Measurements from ENCODE around the gene AIDA.

The AIDA gene

DNA sequence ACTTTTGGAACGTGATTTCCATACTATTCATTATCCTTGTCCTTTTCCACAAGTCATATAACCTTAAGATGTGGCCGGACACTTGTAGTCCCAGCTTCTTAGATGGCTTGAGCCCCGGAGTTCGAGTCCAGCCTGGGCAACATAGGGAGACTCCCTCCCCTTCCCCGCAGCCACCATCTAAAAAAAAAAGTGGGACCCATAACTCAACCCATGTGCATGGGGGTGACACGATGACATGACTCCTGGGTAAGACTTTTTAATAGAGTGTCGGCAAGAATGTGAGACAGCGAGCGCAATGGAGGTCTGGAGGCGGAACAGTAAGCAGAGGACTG, 68.7 kb downstream of the AIDA start:
- TF ChIP-seq POLR2AphosphoS5 (IDR thresholded peaks at IDR 0.05; ENCODE audit: borderline replicate concordance, low read depth, low read length) (no peak), EZH2 (IDR thresholded peaks at IDR 0.05) (no peak), FOXP2 (optimal IDR thresholded peaks at IDR 0.05; ENCODE audit: control extremely low read depth, extremely low read length, insufficient read depth) (no peak)
- no peak for DNase-seq (ENCODE audit: low read depth, low spot score)
- H3K9me3 ChIP-seq (ENCODE audit: low read depth, low read length) = no peaks in the 10 kb centered on the region
- peak overlapping the region; percentile 93 for H3K27ac ChIP-seq
- H3K36me3 ChIP-seq (ENCODE audit: insufficient read depth, low read length) = peaks cover 20% of the 10 kb centered on the region; the same call in 1 of the 2 replicates
- H3K9ac ChIP-seq (ENCODE audit: insufficient read length) = peak overlapping the region; percentile 90
- peak overlapping the region; percentile 88 for H3K4me3 ChIP-seq

DNA sequence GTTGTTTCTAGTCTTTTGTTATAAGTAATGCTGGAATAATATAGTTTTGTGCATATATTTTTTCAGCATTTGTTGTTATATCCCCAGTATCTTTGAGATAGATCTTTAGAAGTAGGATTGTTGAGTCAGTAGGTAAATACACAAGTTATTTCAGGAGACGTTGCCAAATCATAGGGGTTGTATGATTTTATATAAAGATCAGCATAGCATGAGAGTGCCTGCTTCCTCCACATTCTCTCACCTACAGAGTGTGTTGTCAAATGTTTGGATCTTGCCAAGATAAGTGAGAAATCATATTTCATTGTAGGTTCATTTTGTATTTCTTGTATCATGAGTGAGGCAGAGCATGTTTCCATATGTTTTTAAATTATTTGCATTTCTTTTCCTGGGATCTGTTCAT, 69.8 kb downstream of the AIDA start:
- H3K9ac ChIP-seq (ENCODE audit: insufficient read length) = no peak overlapping the region
- H3K9me3 ChIP-seq (ENCODE audit: low read depth, low read length) = no peaks in the 10 kb centered on the region
- no peak overlapping the region for H3K27ac ChIP-seq
- no peak overlapping the region for H3K4me3 ChIP-seq
- TF ChIP-seq EZH2 (IDR thresholded peaks at IDR 0.05) = no peak
- no peak for TF ChIP-seq POLR2AphosphoS5 (IDR thresholded peaks at IDR 0.05; ENCODE audit: borderline replicate concordance, low read depth, low read length)
- TF ChIP-seq FOXP2 (optimal IDR thresholded peaks at IDR 0.05; ENCODE audit: control extremely low read depth, extremely low read length, insufficient read depth) = no peak
- peaks cover 20% of the 10 kb centered on the region; the same call in 1 of the 2 replicates for H3K36me3 ChIP-seq (ENCODE audit: insufficient read depth, low read length)
- no peak for DNase-seq (ENCODE audit: low read depth, low spot score)

DNA sequence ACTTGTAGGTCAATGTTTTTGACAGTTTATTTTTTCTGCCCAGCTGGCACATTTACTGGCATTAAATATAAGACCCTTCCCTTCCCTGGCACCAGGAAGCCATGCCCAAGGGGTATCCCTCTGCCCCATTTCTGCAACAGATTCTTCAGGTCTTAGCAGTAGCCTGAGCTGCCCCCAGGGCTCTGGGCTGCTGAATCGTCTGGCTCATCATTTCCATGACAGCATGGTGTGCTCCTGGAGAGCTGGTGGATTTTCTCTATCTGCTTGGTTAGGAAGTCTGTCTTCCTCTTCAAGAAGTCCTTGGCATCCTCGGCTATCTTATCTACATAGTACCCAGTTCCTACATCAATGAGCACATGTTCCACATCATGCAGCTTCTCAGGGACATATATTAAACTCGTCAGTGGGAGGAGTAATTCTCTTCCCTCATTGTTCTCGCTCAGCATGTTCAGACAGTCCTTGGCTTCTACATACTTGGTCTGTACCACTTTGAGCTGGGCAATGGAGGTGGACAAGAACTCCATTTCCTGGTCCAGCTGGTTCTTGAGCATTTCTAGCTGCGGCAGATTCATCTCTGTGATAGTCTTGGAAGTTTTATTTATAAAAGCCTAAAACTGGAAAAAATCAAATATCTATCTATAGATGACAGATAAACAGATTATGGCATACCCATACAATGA, 70.9 kb downstream of the AIDA start:
- no peaks in the 10 kb centered on the region for H3K9me3 ChIP-seq (ENCODE audit: low read depth, low read length)
- H3K4me3 ChIP-seq = no peak overlapping the region
- H3K9ac ChIP-seq (ENCODE audit: insufficient read length) = no peak overlapping the region
- no peak overlapping the region for H3K27ac ChIP-seq
- no peak for DNase-seq (ENCODE audit: low read depth, low spot score)
- H3K36me3 ChIP-seq (ENCODE audit: insufficient read depth, low read length) = peaks cover 12% of the 10 kb centered on the region; the same call in 1 of the 2 replicates
- no peak for TF ChIP-seq POLR2AphosphoS5 (IDR thresholded peaks at IDR 0.05; ENCODE audit: borderline replicate concordance, low read depth, low read length)
- no peak for TF ChIP-seq EZH2 (IDR thresholded peaks at IDR 0.05)
- TF ChIP-seq FOXP2 (optimal IDR thresholded peaks at IDR 0.05; ENCODE audit: control extremely low read depth, extremely low read length, insufficient read depth) = no peak

DNA sequence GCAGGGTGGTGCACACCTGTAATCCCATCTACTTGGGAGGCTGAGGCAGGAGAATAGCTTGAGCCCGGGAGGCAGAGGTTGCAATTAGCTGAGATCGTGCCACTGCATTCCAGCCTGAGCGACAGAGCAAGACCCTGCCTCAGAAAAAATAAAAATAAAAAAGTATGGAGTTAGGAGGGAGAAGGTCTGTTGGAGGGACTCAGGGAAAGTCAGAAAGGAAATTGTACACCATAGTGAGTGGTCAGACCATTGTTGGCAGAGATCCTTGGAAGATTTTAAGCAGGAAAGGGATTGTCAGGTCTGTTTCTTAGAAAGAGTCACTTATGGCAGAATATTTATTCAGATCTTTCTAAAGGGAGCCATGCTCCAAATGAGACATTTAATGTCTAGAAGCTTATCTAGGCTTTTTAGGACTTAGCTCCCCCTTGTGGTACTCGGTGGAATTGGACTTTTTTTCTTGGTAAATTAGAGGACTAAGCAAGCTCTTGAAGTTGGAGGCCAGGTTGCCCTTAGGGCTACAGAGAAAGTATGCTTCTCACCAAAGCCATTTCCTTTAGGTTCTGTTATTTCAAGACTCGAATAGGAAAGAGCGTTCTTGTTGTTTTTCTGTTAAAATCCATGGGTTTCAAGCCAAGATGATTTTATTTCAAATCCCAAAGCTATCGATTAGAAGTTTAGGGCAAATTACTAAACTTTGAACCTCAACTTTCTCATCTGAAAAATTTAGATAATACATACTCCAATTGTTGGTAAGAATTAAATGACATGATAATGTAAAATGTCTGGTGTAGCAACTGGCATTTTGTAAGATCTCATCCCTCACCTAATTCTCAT, 77.9 kb downstream of the AIDA start:
- peak; percentile 94 for DNase-seq (ENCODE audit: low read depth, low spot score)
- peaks cover 29% of the 10 kb centered on the region for H3K36me3 ChIP-seq (ENCODE audit: insufficient read depth, low read length)

DNA sequence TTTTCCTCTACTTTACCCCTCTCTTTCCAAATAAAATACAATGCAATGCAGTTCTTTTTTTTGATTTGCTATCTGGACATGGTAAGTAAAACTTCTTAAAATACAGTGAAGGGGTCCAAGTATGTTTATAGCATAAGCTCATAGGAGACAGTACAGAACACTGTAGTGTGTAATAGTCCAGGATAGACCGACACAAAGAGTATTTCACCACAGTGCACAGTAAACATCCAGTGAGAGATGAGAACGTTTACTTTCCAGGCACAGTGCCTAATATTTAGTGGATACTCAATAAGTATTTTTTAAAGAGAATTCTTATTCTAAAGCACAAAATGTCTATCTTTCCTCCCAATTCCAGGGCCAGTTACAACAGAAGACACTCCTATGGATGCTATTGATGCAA, 79.5 kb downstream of the AIDA start:
- no peak for TF ChIP-seq EZH2 (IDR thresholded peaks at IDR 0.05)
- TF ChIP-seq POLR2AphosphoS5 (IDR thresholded peaks at IDR 0.05; ENCODE audit: borderline replicate concordance, low read depth, low read length) = no peak
- TF ChIP-seq FOXP2 (optimal IDR thresholded peaks at IDR 0.05; ENCODE audit: control extremely low read depth, extremely low read length, insufficient read depth) = no peak
- Histone ChIP-seq H3K27ac (no peak overlapping the region), H3K4me3 (no peak overlapping the region), H3K9me3 (ENCODE audit: low read depth, low read length) (no peaks in the 10 kb centered on the region), H3K36me3 (ENCODE audit: insufficient read depth, low read length) (peaks cover 36% of the 10 kb centered on the region), H3K9ac (ENCODE audit: insufficient read length) (no peak overlapping the region)
- no peak for DNase-seq (ENCODE audit: low read depth, low spot score)

More for the DNA sequence above, 77.9 kb downstream of the AIDA start:
- H3K27ac ChIP-seq = no peak overlapping the region
- TF ChIP-seq EZH2 (IDR thresholded peaks at IDR 0.05) = no peak
- no peak for TF ChIP-seq POLR2AphosphoS5 (IDR thresholded peaks at IDR 0.05; ENCODE audit: borderline replicate concordance, low read depth, low read length)
- TF ChIP-seq FOXP2 (optimal IDR thresholded peaks at IDR 0.05; ENCODE audit: control extremely low read depth, extremely low read length, insufficient read depth) = no peak
- H3K9me3 ChIP-seq (ENCODE audit: low read depth, low read length) = no peaks in the 10 kb centered on the region
- H3K9ac ChIP-seq (ENCODE audit: insufficient read length) = no peak overlapping the region
- no peak overlapping the region for H3K4me3 ChIP-seq

DNA sequence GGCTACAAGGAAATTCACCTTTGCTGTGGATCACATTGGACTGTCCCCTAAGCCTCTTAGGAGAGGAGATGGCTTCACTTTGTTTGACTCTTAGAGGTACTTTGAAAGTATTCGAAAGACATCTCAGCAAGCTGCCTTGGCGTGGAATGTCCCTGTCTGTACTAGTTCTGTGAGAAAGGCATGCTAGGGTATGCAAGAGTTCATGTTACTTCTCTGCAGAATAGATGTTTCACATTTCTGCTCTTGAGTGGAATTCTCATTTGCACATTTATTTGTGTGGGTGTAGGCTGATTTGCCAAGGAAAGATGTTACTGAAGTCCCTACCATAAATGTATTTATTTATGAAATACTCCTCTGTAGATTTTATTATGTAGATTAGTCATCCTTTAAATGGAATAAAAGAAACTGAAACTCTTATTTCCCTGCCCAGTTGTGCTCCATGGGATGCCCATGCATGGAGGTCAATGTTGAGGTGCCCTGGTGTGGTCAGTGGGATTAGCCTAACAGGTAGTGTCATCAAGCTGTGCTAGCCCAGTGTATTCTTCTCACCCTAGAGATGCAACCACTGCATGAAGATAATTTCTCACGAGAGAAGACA, 80.6 kb downstream of the AIDA start:
- no peak for TF ChIP-seq POLR2AphosphoS5 (IDR thresholded peaks at IDR 0.05; ENCODE audit: borderline replicate concordance, low read depth, low read length)
- TF ChIP-seq EZH2 (IDR thresholded peaks at IDR 0.05) = no peak
- TF ChIP-seq FOXP2 (optimal IDR thresholded peaks at IDR 0.05; ENCODE audit: control extremely low read depth, extremely low read length, insufficient read depth) = no peak

DNA sequence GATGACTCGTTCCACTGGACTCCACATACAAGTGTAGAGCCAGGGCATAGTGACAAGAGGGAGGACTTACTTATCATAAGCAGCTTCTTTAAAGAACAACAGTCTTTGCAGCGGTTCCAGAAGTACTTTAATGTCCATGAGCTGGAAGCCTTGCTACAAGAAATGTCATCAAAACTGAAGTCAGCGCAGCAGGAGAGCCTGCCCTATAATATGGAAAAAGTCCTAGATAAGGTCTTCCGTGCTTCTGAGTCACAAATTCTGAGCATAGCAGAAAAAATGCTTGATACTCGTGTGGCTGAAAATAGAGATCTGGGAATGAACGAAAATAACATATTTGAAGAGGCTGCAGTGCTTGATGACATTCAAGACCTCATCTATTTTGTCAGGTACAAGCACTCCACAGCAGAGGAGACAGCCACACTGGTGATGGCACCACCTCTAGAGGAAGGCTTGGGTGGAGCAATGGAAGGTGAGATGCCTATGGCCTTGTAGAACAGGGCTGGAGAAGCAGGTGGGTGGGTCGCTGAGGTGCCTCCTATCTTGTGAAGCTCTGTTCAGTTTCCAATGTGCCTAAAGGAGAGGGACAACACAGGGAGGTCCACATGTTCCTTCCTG, 82.3 kb downstream of the AIDA start:
- Histone ChIP-seq H3K27ac (no peak overlapping the region), H3K36me3 (ENCODE audit: insufficient read depth, low read length) (peaks cover 29% of the 10 kb centered on the region), H3K9me3 (ENCODE audit: low read depth, low read length) (no peaks in the 10 kb centered on the region), H3K4me3 (no peak overlapping the region), H3K9ac (ENCODE audit: insufficient read length) (no peak overlapping the region)
- DNase-seq (ENCODE audit: low read depth, low spot score) = no peak
- TF ChIP-seq EZH2 (IDR thresholded peaks at IDR 0.05) (no peak), FOXP2 (optimal IDR thresholded peaks at IDR 0.05; ENCODE audit: control extremely low read depth, extremely low read length, insufficient read depth) (no peak), POLR2AphosphoS5 (IDR thresholded peaks at IDR 0.05; ENCODE audit: borderline replicate concordance, low read depth, low read length) (no peak)

More for the DNA sequence above, 80.6 kb downstream of the AIDA start:
- no peaks in the 10 kb centered on the region for H3K9me3 ChIP-seq (ENCODE audit: low read depth, low read length)
- peaks cover 36% of the 10 kb centered on the region for H3K36me3 ChIP-seq (ENCODE audit: insufficient read depth, low read length)
- no peak for DNase-seq (ENCODE audit: low read depth, low spot score)
- no peak overlapping the region for H3K4me3 ChIP-seq
- H3K9ac ChIP-seq (ENCODE audit: insufficient read length) = no peak overlapping the region
- no peak overlapping the region for H3K27ac ChIP-seq

DNA sequence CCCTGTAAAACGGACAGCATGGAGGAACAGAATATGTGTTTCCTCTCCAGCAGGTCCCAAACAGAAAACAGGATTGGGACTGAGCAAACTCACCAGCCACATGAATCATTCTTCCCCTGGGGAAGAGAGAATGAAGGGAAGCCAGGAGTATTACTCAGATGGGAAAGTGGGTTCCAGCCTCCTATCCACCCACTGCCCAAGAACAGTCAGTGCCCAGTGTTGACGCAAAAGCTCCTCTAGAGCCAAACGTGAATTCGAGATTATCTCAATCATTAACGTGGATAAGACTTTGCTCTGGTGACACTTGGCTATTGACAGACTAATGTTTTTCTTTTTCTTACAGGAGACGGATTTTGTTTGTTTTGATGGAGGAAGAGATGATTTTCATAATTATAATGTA, 85.1 kb downstream of the AIDA start:
- DNase-seq (ENCODE audit: low read depth, low spot score) = no peak
- Histone ChIP-seq H3K9me3 (ENCODE audit: low read depth, low read length) (no peaks in the 10 kb centered on the region), H3K9ac (ENCODE audit: insufficient read length) (no peak overlapping the region), H3K27ac (no peak overlapping the region), H3K4me3 (no peak overlapping the region), H3K36me3 (ENCODE audit: insufficient read depth, low read length) (peaks cover 28% of the 10 kb centered on the region; the same call in 1 of the 2 replicates)
- no peak for TF ChIP-seq EZH2 (IDR thresholded peaks at IDR 0.05)
- no peak for TF ChIP-seq POLR2AphosphoS5 (IDR thresholded peaks at IDR 0.05; ENCODE audit: borderline replicate concordance, low read depth, low read length)
- no peak for TF ChIP-seq FOXP2 (optimal IDR thresholded peaks at IDR 0.05; ENCODE audit: control extremely low read depth, extremely low read length, insufficient read depth)
